ENCODE measurements around the gene RILPL2. TPM values are rescaled to one million over a fixed set of nuclear protein-coding genes. Genes with fewer than 3 reads are reported as not detected.
A peak's percentile ranks its signal among the peaks of the same experiment; 100 is the strongest.
"Not testable (repeated sequence)": the region's sequence is repeated elsewhere in the genome, so short reads cannot be mapped to it uniquely, and the experiment has no call there.

RILPL2 gene
- total RNA-seq, 6 experiments from 2014 or later = 1.6 to 2.7 (median 1.8) TPM

DNA sequence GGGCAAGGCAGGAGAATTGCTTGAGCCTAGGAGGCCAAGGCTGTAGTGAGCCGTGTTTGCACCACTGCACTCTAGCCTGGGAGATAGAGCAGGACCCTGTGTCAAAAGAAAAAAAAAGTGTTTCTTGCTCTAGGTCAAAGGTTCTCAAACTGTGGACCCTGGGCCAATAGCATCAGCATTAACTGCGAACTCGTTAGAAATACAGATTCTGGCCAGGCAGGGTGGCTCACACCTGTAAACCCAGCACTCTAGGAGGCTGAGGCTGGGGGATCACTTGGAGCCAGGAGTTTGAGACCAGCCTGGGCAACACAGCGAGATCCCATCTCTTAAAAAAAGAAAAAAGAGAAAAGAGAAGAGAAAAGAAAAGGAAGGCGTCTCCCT, 858 bp downstream of the RILPL2 start:
- peak overlapping the region; percentile 78 to 91 (median 87) for H3K4me3 ChIP-seq
- DNase-seq = no peak

DNA sequence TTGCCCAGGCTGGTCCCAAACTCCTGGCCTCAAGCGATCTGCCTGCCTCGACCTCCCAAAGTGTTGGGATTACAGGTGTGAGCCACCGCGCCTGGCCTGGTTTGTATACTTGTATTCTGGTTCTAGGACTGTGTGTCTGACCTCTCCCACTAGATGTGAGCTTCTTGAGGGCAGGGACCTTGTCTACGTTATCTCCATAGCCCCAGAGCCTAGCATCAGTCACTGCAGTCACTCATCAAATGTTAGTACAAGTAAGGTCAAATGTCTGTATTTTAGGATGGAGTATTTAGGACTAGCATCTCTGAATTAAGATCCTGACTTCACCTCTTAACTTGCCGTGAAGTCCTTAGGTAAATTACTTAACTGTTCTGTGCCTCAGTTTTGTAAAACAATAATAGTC, 2.9 kb downstream of the RILPL2 start:
- Histone ChIP-seq H3K9me3 (no peaks in the 10 kb centered on the region), H3K27ac (no peak overlapping the region), H3K4me3 (no peak overlapping the region), H3K27me3 (no peaks in the 10 kb centered on the region), H3K4me1 (peaks cover 0 to 10% (median 0%) of the 10 kb centered on the region in 4 donors), H3K36me3 (peaks cover 0 to 4% (median 2%) of the 10 kb centered on the region in 4 donors)
- DNase-seq (no peak), ATAC-seq (no peak)
- WGBS (ENCODE audit: insufficient coverage, low coverage, low lambda C conversion rate, missing lambda C conversion rate) = 87% methylated on average over 4 of the region's 6 CpGs
- no peak for TF ChIP-seq POLR2A (IDR thresholded peaks at IDR 0.05)
- TF ChIP-seq, protein P1, sequence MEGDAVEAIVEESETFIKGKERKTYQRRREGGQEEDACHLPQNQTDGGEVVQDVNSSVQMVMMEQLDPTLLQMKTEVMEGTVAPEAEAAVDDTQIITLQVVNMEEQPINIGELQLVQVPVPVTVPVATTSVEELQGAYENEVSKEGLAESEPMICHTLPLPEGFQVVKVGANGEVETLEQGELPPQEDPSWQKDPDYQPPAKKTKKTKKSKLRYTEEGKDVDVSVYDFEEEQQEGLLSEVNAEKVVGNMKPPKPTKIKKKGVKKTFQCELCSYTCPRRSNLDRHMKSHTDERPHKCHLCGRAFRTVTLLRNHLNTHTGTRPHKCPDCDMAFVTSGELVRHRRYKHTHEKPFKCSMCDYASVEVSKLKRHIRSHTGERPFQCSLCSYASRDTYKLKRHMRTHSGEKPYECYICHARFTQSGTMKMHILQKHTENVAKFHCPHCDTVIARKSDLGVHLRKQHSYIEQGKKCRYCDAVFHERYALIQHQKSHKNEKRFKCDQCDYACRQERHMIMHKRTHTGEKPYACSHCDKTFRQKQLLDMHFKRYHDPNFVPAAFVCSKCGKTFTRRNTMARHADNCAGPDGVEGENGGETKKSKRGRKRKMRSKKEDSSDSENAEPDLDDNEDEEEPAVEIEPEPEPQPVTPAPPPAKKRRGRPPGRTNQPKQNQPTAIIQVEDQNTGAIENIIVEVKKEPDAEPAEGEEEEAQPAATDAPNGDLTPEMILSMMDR (IDR thresholded peaks at IDR 0.05) = no peak
- intact Hi-C loops (cut with DNase I) = no loop called here

More for the DNA sequence above, 858 bp downstream of the RILPL2 start:
- 9% methylated on average over 4 of the region's 5 CpGs for WGBS (ENCODE audit: insufficient coverage, low coverage, low lambda C conversion rate, missing lambda C conversion rate)
- Histone ChIP-seq H3K9me3 (no peaks in the 10 kb centered on the region), H3K27ac (peak overlapping the region; percentile 58 to 75 (median 59)), H3K27me3 (no peaks in the 10 kb centered on the region), H3K36me3 (no peaks in the 10 kb centered on the region), H3K4me1 (peaks cover 0 to 10% (median 0%) of the 10 kb centered on the region in 4 donors)
- intact Hi-C loops (cut with DNase I) = no loop called here
- TF ChIP-seq, protein P1 (IDR thresholded peaks at IDR 0.05) = no peak
- no peak for TF ChIP-seq POLR2A (IDR thresholded peaks at IDR 0.05)
- ATAC-seq = peak in 1 of 4 donors; percentile 5

DNA sequence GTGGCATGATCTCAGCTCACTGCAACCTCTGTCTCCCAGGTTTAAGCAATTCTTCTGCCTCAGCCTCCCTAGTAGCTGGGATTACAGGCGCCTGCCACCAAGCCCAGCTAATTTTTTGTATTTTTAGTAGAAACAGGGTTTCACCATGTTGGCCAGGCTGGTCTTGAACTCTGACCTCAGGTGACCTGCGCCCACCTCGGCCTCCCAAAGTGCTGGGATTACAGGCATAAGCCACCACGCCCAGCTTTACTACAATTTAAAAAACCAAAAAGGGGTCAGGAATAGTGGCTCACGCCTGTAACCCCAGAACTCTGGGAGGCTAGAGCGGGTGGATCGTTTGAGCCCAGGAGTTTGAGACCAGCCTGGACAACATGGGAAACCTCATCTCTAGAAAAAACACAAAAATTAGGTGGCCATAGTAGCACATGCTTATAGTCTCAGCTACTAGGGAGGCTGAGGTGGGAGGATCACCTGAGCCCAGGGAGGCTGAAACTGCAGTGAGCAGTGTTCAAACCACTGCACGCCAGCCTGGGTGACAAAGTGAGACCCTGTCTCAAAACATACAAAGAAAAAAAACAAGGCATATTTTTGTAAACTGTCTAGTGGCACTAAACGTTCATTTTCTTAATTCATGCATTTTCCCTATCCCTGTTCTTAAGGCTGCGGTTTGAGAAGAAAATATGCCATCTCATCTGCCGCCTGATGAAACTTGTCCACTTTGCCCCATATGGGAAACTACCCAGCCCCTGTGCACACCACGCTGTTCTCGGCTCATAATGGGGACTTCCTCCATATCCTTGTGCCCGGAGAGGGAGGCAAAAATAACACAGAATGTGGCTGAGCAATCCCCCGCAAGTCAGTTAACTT, 4.3 kb downstream of the RILPL2 start:
- H3K4me1 ChIP-seq; H3K36me3 ChIP-seq; DNase-seq; intact Hi-C loops (cut with DNase I); H3K4me3 ChIP-seq; H3K27me3 ChIP-seq; H3K9me3 ChIP-seq; H3K27ac ChIP-seq: not testable (repeated sequence)
- ATAC-seq = peak in 1 of 4 donors; percentile 2
- 61% methylated on average over 15 of the region's 15 CpGs for WGBS (ENCODE audit: insufficient coverage, low coverage, low lambda C conversion rate, missing lambda C conversion rate)

DNA sequence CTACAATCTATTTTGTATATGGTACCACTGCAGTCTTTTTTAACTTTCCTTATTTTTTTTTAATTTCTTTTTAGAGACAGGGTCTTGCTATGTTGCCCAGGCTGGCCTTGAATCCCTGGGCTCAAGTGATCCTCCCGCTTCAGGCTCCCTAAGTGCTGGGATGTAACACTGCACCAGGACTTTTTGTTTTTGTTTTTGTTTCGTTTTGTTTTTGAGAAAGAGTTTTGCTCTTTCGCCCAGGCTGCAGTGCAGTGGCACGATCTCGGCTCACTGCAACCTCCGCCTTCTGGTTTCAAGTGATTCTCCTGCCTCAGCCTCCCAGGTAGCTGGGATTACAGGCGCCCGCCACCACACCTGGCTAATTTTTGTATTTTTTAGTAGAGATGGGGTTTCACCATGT, 7.4 kb downstream of the RILPL2 start:
- intact Hi-C loops (cut with DNase I); H3K27ac ChIP-seq; H3K36me3 ChIP-seq; ATAC-seq; H3K4me3 ChIP-seq; H3K4me1 ChIP-seq; DNase-seq; H3K9me3 ChIP-seq; H3K27me3 ChIP-seq: not testable (repeated sequence)
- WGBS (ENCODE audit: insufficient coverage, low coverage, low lambda C conversion rate, missing lambda C conversion rate) = no CpG with 5 or more reads among the region's 8 CpGs

DNA sequence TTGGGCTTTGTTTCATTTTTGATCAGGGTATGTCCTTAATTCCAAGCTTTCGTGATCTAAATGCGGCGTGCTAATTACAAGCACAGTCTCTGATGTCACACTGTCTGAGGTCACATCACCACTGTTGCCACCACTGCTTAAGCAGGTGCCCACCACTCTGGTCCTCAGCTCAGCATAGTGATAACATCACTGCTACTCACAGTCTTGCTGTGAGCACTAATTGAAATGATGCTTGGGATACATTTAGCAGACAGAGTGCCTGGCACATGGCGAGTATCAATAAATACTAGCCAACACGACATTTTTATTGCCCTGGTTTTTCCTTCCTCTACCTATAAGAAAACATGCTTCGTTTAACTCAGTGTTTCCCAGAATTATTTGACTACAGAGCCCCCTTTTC, 7.9 kb downstream of the RILPL2 start:
- ATAC-seq (no peak), DNase-seq (no peak)
- no peaks in the 10 kb centered on the region for H3K9me3 ChIP-seq
- no peak overlapping the region for H3K27ac ChIP-seq
- no peaks in the 10 kb centered on the region for H3K27me3 ChIP-seq
- 87% methylated on average over 5 of the region's 6 CpGs for WGBS (ENCODE audit: insufficient coverage, low coverage, low lambda C conversion rate, missing lambda C conversion rate)
- H3K4me3 ChIP-seq = no peak overlapping the region
- intact Hi-C loops (cut with DNase I) = no loop called here
- TF ChIP-seq, protein P1 (IDR thresholded peaks at IDR 0.05) = no peak
- no peak for TF ChIP-seq POLR2A (IDR thresholded peaks at IDR 0.05)
- no peaks in the 10 kb centered on the region for H3K4me1 ChIP-seq
- peaks cover 0 to 8% (median 2%) of the 10 kb centered on the region in 4 donors for H3K36me3 ChIP-seq
